Measurements from ENCODE around the gene MIER3.
"Not testable (repeated sequence)": the region's sequence is repeated elsewhere in the genome, so short reads cannot be mapped to it uniquely, and the experiment has no call there.

Gene MIER3, protein sequence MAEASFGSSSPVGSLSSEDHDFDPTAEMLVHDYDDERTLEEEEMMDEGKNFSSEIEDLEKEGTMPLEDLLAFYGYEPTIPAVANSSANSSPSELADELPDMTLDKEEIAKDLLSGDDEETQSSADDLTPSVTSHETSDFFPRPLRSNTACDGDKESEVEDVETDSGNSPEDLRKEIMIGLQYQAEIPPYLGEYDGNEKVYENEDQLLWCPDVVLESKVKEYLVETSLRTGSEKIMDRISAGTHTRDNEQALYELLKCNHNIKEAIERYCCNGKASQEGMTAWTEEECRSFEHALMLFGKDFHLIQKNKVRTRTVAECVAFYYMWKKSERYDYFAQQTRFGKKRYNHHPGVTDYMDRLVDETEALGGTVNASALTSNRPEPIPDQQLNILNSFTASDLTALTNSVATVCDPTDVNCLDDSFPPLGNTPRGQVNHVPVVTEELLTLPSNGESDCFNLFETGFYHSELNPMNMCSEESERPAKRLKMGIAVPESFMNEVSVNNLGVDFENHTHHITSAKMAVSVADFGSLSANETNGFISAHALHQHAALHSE

DNA sequence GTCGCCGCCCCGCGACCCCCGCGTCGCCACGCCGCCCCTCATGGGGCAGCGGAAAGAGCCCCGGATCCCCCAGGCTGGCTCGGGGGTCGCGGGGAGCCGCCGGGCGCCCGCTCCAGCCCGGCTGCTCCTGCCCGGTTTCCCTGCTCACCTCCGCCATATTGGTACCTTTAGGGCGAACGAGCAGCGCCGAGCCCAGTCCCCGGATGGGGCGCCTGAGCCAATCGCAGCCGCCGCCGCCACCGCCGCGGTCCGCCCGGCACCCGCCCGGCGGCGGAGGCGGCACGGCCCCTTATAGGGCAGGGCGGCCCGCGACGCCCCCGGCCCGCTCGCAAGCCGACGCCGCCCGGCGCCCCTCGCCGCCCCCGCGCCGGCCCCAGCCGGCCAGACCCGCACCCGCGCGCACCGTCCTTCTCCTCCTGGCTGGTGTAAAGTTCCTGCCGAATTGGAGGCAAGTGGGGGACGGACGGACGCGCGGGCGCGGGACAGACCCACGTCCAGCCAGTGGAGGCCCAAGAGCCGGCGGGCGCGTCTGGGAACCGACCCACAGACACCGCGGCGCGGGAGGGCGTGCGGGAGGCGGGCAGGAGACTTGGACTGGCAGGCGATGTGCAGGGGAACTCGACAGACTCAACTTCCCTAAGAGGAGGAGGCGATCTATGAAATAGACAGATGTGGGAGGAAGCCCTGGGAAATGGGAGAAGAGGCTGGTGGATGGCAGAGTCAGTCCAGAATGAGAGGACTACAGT, at the start of gene MIER3:
MIER3 (minus strand) TSS at position 178 of the 746 bp plus-strand sequence; CDS start at position 157, 21 bp downstream.
- DNase-seq = peak; percentile 28

DNA sequence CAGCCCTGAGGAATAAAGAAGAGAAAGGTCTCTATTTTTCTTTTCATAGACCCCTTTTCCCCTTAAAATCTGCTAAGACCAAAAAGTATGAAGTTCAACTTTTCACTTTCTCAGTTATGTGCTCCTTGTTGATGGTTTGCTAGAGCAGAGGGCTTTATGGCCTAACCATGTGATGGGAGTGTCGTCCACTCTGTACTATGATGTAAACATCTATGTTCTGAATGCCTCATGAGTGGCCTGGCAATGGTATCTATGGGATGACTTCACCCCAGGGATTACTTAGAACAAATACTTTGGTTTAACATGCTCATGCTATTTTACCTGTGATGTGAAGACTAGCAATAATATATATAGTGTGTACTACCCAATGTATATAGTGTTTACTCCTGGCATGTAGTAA, 43.7 kb upstream of the MIER3 start:
- DNase-seq = no peak

DNA sequence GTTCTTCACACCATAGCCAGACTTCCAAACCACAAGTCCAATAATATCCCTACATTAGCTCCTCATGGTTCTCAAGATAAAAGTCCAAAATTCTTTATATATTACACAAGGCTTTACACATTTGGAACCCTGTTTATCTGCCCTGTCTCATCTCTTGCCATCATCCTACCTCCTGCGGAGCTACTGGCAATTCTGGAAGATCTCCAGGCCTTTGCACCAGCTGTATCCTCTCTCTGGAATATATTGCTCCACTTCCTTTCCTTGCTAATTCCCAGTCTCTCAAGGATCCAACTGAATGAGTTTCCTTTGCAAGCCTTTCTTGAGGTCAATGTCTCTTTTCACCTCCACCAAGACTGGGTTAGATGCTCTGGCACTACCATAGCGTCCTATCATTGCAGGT, 41.3 kb upstream of the MIER3 start:
- DNase-seq = no peak

DNA sequence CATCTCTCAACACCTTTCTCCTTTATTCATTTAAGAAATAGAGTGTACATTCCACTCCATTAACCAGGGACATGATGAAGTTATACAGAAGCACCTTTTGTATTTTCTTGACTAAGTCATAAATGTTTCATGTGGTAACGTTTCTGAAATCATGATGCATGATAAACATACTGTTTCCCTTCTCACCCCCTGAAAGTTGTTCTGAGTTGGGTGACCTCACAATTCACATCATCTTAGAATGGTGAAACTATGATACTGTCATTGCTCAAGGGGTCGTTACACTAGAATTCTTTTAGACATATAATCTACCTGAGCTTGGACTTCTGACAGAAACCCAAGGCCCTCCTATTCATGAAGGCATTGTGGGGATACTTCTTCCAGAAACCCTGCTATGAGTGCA, 37.8 kb upstream of the MIER3 start:
- no peak for DNase-seq

DNA sequence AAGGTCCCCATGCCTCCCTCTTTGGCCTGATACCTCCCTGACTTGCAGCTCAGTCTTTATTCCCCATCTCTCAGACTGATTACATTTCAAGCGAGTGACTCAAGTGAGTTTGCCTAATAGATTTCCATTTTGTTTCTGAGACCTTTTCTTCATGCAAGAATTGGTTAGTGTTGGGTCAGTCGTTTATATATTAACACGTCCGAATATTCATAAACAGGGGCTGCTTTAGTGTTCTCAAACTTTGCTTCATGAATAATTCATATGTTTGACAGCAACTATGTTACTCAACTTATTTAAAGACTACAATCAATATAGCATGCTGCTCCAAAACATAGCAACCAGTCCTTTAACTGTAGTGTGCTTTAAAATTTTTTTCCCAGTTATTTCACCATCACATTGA, 36.6 kb upstream of the MIER3 start:
- DNase-seq = no peak

DNA sequence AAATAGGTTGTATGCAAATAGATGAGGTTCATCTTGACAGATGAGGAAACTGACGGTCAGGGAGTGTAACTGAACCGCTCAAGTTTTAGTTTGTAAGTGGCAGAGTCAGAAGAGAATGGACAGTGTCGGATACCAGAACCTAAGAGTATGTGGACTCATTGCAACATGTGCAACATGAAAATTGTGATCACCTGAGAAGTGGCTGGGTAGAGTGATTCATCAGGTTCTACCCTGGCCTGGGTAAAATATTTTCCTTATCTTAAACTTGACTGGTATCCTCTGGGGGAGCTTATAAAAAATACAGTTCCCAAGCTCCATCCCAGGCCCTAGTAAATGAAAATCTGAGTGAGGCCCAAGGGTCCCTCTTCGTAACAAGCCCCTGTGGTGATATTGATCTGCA, 35.2 kb upstream of the MIER3 start:
- DNase-seq = no peak

DNA sequence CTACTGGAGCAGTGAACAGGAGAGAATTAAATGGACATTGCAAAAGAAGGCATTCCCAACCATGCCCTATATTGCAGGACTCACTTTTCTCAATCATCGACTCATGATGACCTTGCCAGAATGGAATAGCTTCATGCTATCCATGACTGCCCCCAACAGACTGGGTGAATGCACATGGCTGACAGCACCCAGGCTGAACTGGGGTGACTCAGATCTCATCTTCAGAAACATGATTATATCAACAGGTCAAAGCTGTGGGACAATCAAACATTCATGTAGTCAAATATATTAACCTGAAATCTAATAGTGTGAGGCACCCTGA, 34.7 kb upstream of the MIER3 start:
- no peak for DNase-seq

DNA sequence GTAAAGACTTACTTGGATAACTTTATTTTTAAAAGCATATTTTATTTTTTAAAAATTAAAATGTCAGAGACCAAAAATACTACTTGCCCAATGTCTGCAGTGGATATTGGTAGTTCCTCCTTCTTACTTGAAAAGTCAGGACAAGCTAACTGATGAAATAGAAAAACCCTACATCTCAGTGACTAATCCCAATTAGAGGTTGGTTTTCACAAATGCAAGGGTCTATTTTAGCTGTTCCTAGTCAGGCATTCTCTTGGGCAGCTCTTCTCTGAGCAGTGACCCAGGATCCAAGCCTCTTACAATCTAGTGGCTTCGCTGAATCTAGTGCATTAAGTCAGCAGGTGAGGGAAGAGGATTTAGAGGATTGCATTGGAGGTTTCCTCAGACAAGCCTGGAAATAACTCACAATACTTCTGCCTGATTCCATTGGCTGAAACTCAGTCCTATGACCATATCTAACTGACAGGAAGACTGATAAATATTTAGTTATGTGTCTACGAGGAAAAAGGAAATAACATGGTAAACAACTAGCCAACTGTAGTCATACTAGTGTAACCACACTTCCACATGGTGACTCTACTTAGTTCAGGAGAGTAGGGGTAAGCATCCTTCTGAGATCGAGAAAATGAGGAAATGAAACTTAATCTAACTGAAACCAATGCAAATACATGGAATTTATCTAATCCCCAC, 34.2 kb upstream of the MIER3 start:
- DNase-seq = no peak

DNA sequence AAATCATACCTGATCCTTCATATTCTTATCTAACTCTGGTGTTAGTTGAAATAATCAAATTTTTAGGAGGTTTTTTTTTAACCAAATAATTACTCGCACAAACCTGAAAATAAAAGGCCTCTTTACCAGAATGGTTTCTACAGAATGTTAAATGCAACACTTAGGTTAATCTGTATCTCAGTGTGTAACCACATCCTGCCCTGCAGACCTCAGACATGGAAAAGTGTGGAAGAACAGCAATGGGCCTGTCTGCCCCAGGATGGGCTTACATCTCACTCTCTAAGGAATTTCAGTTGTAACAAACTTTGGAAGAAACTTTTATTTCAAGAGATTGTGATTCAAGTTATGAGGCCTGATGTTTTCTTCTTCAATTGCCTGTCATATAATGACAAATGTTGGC, 32.5 kb upstream of the MIER3 start:
- no peak for DNase-seq

DNA sequence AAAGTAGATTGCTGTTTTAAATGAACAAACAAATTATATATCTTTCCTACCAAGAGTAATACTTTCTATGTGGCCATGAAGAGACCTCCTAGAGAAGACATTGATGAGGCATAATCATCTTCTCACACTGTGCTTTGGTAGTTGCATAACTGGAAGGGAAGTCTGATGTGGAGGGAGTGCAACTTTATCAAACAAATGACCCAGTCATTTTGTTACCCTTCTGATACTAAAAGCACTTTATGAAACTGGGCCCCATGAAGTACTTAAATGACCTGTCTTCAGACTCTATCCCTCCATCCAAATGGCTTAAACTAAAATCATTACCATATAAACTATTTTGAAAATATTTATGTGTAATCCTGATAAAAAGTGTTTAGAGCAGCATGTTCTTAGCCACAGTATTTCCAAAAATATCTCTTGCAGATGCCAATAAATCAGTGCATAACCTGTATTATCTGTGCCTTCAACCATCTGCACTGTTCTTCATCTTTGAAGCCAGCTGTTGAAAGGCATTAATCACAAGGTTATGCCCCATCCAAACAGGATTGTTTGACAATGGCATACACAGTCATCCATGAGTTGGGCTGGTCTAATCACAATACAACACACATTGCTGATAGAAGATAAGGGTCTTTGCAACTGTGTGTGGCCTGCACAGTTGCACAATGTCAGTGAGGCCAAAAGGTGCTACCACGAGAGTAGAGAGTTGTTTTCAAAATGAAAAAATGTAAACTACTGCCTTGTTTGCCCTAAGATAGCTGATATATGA, 31.9 kb upstream of the MIER3 start:
- DNase-seq = no peak

DNA sequence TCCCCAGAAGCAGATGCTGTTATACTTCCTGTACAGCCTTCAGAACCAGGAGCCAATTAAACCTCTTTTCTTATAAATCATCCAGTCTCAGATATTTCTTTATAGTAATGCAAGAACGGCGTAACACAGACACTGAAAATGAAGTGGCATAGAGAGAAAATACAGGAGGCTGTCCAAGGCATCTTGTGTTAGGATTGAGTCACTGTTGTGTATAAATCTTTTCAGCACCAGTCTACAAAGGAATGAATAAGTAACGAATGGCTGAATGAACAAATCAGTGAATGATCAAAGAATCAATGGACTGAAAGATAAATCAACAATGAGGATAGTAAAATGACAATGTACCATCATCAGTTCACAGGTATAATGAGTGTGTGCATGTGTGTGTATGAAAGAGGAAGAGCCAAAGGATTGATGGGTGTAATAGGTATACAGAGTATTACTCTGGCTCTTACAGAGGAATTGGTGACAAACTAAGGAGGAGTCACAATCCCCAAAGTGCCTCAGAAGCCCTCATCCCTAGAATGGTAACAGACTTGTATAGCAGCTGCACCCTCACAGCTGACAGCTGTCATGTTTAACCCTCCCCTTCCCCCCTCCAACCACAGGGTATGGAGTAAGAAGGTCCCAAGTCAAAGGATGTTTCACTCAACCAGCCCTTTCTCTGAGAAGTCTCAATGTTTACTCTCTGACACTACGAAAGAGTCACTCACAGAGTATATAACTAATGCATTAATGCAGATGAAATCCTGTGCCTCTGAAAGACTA, 29.8 kb upstream of the MIER3 start:
- DNase-seq = no peak

DNA sequence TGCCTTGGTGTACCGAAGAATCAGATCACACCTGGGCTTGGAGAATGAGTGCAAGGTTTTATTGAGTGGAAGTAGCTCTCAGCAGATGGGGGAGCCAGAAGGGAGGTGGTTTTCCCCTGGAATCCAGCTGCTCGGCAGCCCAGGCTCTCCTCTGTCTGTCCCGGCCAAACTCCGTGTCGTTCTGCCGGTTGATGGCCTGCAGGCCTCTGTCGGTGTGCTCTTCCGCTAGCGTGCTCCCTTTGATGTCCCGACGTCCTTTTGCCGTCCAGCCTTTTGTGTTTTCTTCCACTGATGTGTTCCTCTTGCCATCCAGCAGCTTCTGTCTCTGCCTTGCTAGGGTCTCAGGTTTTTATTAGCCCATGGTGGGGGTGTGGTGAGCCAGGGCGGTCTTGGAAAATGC, 28.0 kb upstream of the MIER3 start:
- no peak for DNase-seq

DNA sequence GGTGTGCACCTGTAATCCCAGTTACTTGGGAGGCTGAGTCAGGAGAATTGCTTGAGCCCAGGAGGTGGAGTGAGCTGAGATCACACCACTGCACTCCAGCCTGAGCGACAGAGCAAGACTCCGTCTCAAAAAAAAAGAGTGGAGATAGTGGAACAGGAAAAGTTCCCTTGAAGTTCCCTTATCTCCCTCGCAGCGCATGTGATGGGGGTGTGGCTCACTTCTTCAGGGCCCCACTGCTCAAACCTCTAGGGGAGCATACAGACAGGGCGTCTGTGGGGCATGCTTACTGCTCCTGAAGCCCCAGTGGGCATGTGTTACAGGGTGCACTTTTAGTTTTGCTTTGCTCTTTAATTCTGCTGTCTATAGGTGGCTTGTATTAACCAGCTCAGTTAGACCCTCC, 27.6 kb upstream of the MIER3 start:
- not testable (repeated sequence) for DNase-seq

DNA sequence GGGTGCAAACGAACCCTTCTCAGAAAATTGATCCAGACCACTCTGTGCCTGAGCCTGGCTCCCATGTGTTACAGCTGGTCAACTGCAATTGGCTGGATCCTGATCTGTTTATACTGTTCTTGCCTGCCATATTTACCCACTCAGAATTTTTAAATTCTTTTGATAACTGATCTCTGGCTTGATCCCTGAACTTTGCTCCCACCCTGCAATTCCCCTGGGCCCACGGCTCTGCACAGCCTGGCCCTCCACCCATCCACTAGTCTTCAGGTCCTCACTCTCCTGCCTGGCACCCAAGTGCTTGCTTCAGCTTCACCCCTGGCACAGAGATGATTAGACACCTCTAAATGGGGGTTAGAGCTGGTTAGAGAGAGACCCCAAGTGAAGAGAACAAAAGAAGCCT, 25.9 kb upstream of the MIER3 start:
- no peak for DNase-seq

DNA sequence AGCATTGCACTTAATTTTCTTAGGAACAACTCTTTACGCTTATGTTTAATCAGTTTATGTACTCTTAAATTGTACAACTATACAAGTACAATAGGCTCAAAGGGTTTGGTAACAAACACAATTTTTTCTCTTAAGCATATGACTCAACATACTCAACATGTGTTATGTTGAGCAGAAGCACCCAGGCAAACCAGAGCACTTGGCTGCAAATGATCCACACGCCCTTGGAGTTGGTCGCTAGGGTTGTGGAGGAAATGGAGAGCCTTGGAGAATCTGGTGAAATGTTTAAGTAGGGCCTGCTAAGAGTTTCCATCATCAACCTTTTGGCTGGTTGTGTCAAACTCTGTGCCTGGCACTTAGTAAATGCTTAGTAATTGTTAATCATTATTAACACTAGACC, 25.1 kb upstream of the MIER3 start:
- DNase-seq = no peak

DNA sequence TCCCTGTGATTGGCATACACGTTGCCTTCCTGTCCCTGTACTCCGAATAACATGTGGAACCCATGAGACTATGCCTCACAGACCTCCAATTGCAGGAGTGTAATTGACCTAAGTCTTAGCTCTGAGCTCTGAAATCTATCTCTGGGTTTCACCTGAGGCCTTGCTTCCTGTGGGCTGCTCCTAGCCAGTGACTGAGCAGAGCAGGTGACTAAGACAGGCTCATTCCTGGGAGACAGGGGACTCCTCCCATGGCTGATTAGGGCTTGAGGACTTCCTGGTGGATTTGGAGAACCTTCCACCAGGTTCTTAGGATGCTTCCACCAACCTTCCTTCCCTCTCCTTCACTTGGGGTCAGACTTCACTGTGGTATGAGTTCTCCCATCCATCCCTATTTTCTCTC, 22.3 kb upstream of the MIER3 start:
- DNase-seq = no peak

DNA sequence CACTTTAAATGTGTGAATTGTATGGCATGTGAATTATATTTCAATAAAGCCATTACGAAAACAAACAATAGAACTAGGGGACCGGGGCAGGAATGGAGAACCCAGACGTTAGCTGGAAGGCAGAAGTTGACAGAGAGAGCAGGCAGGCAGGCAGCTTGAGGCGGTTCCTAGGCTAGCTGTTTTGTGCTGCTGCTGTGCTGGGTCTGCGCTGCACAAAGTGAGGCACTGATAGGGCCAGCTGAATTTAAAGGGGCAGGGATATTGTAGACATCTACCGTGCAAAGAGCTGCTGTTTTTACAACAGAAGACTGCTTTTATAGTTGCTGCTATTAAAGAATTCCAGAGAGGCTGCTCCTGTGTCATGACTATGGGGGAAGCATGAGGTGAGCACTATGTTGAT, 21.6 kb upstream of the MIER3 start:
- no peak for DNase-seq

DNA sequence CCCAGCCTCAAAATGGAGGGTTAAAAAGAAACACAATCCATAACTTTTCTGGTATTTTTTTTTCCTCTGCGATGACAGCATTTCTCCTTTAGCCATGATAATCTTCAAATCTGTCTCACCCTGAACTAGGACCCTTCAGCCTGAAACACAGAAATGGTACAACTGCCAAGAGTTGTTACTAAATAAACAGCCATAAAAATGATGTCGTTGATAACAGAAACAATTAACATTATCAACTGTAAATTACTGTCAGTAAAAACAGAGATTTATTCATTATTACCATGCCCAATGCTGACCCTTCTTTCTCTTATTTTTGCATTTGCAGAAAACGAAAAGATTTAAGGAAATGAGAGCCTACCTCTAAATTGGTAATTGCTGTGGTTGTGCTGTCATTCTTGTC, 19.4 kb upstream of the MIER3 start:
- DNase-seq = no peak

DNA sequence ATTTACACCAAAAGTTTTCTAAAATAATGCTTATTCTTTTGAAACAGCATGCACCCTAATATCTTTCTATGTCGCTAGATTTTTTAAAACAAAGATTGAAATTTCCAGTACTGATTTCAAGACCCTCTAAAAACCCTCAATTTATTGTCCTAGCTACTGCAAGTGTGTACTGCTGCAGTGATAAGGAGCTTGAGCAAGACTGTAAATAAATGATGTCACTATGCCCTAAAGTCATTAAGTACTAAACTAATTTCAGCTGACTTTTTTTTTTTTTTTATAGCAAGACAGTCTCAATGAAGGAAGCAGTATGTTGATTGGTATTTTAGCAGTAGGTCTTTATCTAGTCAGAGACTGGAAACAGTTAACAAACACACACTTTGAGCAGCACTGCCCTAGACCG, 12.2 kb upstream of the MIER3 start:
- no peak for DNase-seq

DNA sequence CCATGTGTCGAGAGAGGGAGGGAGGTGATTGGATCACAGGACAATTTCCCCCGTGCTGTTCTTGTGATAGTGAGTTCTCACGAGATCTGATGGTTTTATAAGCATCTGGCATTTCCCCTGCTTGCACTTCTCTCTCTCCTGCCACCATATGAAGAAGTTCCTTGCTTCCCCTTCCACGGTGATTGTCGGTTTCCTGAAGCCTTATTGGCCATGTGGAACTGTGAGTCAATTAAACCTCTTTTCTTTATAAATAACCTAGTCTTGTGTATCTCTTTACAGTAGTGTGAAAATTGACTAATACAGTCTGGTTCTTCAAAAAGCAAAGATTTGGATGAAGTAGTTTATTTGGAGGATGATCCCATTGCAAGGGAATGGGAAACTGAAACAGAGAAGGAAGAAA, 11.3 kb upstream of the MIER3 start:
- no peak for DNase-seq

DNA sequence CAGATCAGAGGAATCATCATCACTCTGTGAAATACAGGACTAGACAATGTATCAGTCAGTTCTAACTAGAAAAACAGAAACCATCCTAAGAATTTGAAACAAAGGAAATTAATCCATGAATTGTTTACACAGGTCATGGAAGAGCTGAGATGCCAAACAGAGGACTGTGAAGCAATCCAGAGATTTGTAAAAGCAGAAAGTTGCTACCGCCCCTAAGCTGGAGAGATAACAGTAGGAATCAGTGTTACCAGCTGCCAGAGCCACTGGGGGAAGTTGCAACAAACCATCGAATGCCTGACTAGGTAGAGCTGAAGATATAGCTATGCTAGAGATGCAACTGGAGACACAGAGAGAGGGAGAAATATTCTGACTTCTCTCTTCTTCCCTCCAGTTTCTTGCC, 10.4 kb upstream of the MIER3 start:
- no peak for DNase-seq

DNA sequence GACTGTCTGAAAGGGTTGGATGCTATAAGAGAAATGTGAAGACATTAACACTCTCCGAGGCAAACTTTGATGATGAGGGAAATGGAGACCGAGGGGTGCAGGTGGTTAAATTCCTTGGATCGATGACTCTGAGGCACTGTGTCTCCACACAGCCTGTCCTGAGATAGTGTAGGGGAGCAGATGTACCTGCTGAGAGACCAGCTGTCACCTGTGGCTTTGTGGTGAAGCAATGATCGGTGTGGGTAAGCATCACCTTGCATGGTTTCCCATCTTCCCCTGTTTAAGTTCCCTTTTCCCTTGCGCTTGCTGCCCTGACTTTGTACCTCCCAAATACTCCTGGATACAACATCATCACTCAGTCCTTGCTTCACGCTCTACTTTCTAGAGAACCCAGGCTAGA, 9.8 kb upstream of the MIER3 start:
- DNase-seq = no peak
